GM21381 (cell line): ENCODE data around the gene TRIM4.
"Not testable (repeated sequence)": the region's sequence is repeated elsewhere in the genome, so short reads cannot be mapped to it uniquely, and the experiment has no call there.

Source experiments
- ATAC-seq: cut with Tn5 transposase; IDR thresholded peaks from one replicate; pipeline ENCODE4 v1.9.1; 2021; ENCODE audit warnings: mild to moderate bottlenecking, moderate library complexity; ENCODE audit not compliant: unreplicated experiment

The TRIM4 gene

DNA sequence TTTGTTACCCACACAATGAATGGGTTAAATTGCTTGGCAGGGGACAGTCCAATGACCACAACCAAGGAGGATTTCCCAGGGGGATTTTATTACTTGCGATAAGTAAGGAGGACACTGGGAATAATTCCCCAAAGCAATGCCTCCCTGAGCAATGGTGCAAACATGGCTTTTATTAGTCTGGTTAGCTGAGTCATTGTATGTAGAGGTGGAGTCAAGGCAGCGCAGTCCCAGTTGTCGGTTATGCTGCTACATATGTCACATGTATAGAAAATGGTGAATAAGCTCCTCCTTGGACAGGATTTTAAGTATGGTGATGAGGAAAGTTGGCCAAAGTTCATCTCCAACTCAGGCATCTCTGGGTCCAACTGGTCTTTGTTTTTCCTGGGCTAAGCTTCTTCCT is 3.9 kb upstream of the TRIM4 start:
- ATAC-seq = no peak

DNA sequence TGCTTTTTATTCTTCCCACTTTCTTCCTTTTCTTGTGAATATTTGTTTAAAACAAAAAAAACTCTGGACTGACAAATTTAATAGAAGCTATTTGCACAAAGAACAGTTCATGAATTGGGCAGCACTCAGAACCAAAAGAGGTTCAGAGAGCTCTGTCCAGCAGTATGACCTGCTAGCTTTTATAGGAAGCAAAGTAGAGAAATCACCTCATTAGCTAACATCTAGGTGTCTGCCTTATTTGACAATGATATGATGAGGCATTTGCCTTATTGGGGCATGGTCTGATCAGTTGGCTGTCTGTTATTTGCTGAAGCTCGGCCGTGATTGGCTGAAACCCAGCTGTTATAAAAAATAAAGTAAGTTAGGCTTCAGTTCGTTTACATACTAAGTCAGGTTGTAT is 819 bp upstream of the TRIM4 start:
- no peak for ATAC-seq

DNA sequence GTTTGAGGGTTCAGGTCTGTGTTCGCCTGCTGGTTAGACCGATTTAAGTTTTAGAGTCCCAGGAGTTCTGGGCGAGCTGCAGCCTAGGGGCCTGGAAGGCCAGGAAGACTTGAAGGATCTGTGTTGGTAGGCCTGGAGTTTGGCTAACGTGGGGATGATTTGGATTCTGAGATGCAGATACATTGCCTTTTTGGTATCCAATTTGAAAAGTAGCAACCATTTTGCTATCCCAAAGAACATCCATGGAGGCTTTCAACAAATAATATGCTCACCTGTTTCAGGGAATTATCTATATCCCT is 433 bp upstream of the TRIM4 start:
- ATAC-seq = no peak

DNA sequence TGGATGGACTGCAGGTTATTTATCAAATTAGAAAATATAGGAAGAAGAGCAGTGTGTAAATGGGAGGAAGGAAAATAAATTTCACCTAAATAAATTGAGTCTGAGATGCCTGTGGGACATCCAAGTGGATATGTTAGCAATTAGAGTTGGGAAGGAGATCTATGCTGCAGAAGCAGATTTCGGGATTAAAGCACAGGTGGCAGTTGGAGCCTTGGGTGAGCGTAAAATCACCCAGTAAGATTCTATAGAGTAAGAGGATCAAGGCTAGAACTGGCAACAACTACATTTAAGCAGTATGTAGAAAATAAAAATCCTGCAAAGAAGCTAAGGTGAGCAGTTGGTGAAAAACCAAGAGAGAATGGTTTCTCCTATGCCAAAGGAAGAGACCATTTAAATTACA is 8.4 kb downstream of the TRIM4 start:
- ATAC-seq = no peak

DNA sequence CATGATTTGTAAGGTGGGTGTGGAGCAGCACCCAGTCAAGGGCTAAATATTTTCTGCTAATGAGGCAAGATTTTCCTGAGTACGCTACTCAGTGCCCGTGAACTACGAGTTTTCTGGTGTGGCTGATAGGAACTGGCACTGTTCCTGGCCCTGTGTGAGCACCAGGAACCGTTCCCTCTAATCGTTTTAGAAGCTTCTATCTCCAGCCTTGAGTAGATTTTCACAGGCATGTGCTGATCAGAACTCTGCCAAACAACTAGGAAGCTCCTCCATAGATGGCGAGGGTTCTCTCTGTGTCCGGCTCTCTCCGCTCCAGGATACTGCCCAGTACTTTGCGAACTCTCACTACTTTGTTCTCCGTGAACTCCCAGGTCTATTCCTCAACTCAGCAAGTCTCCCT is 17.7 kb downstream of the TRIM4 start:
- ATAC-seq = no peak

DNA sequence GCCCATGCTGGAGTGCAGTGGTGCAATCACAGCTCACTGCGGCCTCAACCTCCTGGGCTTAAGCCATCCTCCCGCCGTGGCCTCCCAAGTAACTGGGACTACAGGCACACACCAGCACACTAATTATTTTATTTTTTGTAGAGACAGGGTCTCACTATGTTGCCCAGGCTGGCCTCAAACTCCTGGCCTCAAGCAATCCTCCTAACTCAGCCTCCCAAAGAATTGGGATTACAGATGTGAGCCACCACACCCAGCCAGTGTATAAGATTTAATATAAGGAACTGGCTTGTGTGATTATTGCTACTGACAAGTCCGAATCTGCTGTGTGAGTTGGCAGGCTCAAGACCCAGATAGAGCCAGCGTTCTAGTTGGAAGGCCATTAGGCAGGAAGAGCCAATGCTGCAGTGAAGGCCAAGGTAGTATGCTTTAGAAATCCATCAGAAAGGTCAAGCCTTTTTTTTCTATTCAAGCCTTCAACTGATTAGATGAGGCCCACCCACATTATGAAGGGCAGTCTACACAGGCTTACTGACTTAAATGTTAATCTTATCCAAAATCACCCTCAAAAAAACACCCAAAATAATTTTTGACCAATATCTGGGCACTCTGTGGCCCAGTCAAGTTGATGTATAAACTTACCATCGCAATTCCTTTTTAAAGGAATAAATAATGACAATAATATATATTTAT is 19.4 kb downstream of the TRIM4 start:
- ATAC-seq = no peak

DNA sequence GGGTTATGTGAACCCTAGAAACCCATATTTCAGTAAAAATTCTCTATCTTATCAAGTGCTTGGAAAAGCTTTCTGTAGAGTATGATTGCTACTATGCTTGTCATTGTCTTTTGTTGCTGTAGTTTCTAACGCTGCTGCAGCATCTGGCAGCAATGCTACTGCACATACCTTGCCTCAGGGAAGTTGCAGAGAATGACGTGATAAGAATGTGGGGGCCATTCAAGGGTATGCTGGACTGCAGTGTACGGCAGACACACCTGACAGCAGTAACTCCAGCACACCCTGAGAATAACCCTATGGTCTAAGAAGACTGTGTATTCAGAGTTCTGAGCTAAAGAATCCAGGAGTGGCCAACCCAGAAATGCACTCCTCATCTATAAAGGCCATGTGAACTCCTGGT is 20.5 kb downstream of the TRIM4 start:
- no peak for ATAC-seq

DNA sequence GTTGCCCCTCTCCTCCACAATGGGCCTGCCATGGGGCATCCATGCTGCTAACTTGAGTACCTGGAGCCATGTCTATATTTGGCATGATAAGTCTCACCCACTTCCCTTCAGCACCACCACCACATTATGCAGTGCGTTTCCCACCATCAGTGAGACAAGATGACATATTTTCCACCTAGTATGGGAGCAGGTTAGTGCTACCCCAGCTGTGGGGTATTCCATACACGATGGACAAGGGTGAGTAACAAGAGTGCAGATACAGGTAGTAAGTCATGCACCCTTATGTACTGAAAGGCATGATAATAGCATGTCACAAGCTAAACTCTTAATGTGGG is 21.3 kb downstream of the TRIM4 start:
- no peak for ATAC-seq

DNA sequence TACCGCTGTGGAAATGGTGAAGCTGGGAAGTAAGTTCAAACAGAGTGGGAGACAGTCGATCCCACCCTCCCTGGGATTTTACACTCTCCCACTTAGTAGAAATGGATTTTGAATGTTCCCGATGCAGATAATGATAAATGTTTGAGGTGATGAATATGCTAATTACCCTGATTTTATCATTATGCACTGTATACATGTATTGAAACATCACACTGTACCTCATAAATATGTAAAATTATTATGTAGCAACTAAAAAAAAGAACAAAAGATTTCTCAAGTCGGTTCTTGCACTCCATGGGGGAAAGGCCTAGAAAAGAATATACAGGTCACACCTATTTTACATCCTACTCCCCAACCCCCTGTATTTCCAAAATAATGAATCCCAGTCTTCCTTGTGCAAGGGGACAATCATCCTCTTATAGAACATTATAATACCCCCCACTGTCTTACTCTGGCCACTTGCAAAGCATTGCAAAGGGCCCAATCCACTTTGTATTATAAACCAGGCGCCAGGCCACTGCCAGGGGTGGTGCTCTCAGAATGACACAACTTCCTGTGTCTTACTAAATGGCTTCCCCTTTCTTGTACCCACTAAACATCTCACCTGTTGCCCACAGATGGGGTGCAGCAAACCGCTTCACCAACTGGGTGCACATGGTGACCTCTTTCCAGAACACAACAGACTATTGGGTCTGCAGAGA is 21.9 kb downstream of the TRIM4 start:
- no peak for ATAC-seq

DNA sequence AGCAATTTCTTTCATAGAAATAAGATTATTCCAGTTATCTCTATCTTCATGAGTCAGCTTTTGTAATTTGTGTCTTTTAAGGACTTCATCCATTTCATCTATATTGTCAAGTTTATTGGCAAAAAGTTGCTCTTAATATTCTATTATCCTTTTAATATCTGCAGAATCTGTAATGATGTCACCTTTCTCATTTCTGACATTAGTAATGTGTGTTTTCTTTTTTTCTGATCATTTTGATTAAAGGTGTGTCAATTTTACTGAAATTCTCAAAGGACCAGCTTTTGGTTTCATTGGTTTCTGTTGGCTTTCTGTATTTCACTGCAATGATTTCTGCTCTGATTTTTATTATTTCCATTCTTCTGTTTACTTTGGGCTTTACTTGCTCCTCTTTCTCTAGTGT is 24.6 kb downstream of the TRIM4 start:
- no peak for ATAC-seq

DNA sequence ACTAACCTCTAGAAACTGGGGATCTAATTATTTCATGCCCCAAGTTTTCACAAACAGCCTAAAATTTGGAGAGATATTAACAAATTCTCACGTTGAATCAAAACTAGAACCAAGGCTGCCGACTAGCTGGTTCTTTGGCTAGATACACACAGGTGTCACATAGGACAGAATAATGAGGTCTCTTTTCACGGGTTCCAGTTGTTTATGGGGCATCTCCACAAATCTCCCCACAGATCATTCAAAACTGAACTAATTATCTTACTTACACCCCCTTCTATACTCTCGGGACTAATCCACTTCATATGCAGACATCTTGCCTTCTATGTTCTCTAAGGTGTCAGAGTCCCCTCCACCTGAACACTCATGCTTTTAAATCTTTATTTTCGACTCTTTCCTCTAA is 26.1 kb downstream of the TRIM4 start:
- no peak for ATAC-seq

DNA sequence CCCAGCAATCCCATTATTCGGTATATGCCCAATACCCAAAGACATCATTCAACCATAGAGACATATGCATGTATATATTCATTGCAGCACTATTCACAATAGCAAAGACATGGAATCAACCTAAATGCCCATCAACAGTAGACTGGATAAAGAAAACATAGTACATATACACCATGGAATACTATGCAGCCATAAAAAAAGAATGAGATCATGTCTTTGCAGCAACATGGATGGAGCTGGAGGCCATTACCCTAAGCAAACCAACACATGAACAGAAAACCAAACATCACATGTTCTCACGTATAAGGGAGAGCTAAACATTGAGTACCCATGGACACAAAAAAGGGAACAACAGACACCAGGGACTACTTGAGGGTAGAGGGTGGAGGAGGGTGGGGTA is 29.0 kb downstream of the TRIM4 start:
- ATAC-seq = not testable (repeated sequence)

DNA sequence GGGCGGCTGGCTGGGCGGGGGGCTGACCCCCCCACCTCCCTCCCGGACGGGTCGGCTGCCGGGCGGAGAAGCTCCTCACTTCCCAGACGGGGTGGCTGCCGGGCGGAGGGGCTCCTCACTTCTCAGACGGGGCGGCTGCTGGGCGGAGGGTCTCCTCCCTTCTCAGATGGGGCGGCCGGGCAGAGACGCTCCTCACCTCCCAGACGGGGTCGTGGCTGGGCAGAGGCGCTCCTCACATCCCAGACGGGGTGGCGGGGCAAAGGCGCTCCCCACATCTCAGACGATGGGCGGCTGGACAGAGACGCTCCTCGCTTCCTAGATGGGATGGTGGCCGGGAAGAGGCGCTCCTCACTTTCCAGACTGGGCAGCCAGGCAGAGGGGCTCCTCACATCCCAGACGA is 31.0 kb downstream of the TRIM4 start:
- ATAC-seq = not testable (repeated sequence)

DNA sequence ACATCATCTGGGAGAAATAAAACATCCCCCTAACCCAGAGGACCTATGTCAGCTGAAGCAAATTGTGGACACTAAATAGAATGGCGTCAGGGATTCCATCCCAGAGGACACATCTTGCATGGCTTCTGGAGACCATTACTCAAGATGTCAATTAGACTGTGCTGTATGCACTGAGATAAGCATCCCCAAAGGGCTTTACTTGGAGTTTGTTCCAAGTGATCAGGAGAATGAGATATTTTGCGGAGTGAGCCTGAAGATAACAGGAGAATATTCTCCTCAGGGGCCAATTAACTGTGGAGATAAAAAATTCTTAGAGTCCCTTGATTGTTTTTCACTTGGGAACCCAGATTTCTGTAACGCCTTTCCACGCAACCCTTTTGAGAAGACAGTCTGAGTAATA is 38.0 kb downstream of the TRIM4 start:
- ATAC-seq = no peak

DNA sequence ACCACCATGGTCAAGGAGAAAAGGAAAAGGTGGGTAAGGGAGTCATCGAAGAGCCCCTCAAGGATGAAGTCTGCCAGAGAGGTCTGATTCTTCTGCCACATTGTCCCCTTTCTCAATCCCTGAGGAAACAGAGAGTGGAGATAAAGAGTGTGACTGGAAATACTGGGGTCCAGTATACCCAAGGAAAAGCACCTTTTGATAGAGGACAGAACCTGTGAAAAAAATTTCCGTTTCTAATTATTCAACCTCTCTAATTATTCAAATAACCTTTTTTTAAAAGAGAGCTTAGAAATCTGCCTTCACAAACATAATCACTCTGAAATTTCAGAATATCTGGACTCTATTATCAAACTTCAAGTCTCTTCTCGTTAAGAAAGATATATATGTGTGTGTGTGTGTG is 42.4 kb downstream of the TRIM4 start, which contains the start of gene OR2AE1:
OR2AE1 (minus strand) TSS at position 101 of the 400 bp plus-strand sequence; CDS start at position 101, 0 bp downstream.
- ATAC-seq = no peak

DNA sequence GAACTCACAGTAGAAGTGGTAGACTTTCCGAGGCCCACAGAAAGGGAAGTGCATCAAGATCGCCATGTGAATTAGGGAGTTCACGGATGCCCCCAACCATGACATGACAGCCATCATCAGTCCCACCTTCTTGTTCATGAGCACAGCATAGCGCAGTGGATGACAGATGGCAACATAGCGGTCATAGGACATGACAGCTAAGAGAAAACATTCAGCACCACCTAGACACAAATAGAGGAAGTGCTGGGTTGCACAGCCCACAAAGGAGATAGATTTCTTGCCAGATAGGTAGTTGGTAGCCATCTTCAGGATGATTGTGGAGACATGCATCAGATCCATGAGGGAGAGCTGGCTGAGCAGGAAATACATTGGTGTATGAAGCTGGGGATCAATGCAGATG is 42.8 kb downstream of the TRIM4 start:
- no peak for ATAC-seq

DNA sequence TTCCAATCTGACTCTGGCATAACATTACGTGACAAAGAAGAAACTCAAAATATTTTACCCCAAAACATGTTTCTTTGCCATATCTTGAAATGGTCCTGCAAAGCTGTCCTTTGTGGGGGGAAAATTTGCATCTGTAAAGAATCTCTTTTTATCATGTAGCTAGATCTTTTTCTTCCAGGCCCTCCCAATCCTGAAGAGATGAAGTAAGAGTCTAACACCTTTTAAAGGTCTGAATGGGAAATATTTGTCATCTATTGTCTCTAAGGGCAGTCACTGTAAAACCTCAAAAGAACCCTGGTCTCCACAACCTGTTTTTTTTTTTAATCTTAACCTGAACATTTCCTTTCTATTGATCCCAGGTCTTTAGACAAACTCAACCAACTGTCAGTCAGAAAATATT is 51.1 kb downstream of the TRIM4 start:
- no peak for ATAC-seq

DNA sequence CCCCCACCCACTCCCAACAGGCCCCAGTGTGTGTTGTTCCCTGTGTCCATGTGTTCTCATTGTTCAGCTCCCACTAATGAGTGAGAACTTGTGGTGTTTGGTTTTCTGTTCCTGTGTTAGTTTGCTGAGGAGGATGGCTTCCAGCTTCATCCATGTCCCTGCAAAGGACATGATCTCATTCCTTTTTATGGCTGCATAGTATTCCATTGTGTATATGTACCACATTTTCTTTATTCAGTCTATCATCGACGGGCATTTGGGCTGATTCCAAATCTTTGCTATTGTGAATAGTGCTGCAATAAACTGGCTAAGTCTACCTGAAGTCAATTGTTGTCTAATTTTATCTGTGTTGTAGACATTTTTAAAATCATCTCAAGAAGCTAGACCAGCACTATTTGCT is 51.9 kb downstream of the TRIM4 start:
- not testable (repeated sequence) for ATAC-seq

DNA sequence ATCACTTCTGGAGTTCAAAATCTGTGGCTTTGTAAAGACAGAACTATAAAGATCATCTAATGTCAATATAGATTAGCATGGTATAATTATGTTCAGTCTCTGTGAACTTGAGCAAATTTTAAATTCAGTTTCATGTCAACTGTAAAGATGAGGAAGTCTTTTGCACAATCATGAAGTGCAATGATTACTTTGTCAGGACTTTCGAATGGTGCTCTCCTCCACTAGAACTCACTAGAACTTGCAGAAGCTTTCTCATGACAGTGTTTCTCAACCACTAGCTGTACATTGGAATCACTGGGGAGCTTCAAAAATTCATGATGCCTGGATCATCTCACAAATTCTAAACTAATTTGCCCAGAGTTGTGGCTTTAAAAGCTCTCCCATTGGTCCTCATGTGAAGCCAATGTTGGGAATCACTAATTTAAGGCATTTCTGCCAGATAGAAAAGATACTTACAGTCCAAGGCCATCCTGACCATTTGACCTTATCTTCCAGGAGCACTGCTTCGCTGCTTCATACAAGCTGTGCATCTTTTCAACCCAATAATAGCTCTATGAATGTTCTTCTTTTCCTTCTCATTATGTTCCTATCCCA is 55.4 kb downstream of the TRIM4 start:
- no peak for ATAC-seq

DNA sequence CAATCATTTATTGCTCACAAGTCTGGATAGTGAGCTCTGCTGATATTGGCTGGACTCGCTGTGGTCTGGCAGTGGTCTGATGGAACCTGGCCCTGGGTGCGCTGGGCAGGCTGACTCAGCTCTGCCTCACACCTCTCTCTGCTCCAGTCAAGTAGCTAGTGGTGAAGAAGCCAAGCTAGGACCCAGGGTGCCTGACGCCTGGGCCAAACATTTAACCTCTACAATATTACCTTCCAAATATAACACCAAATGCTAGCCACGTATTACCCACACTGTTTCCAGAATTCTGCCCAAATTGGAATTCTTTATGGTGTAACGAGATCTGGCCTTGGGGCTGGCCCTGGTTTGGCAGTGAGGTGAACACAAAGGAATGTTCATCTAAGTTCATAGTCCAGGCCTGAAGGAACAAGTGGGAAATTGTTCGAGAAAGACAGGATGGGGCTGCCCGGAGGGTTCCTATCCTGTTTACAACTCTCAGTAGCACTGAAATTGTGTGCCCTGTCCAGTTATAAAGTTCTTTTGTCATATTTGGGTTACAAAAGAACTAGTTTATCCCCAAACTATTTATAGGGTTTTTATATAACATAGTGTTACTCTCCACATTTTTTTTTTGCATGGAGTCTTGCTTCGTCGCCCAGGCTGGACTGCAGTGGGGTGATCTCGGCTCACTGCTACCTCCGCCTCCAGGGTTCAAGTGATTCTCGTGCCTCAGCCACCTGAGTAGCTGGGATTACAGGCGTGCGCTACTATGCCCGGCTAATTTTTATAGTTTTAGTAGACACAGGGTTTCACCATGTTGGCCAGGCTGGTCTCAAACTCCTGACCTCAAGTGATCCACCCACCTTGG is 58.8 kb downstream of the TRIM4 start:
- ATAC-seq = no peak

DNA sequence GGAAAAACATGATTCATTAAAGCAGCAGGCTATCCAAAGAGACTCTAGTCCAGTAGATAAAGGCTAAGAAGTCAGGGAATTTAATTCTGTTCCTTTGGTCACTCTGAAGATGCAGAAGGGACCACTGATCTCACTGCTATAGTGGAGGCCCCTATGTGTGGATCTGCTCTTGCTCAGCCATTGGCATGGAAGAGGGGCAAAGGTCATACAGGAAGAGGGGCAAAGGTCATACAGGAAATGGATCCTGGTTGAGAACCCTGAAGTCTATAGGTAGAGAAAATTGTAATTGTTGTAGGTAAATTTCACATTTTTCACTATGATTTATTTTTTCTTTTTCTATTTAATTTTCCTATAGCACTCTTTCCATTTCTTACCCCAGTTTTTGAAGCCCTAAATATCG is 64.1 kb downstream of the TRIM4 start:
- no peak for ATAC-seq
